ELR (cell line): ENCODE measurements around the gene DYNC2LI1.
A peak's percentile ranks its signal among the peaks of the same experiment; 100 is the strongest.

Experiments
- DNase-seq: peaks from one replicate; pipeline ENCODE4 v3.0.0-alpha.2; 2015; ENCODE audit warnings: low read depth

DYNC2LI1 gene

GRCh38 chr2:43818761-43819160 is 44.9 kb downstream of the DYNC2LI1 start:
- DNase-seq, result peak; percentile 70

- no peak for DNase-seq
Measured at GRCh38 chr2:43819491-43820163, 45.8 kb downstream of the DYNC2LI1 start.

- no peak for DNase-seq
Measured at GRCh38 chr2:43822839-43823238, 49.0 kb downstream of the DYNC2LI1 start.

GRCh38 chr2:43823751-43824150 is 49.9 kb downstream of the DYNC2LI1 start:
- no peak for DNase-seq

- DNase-seq, result no peak
Measured at GRCh38 chr2:43824512-43824911, 50.7 kb downstream of the DYNC2LI1 start.

GRCh38 chr2:43824951-43825493 is 51.2 kb downstream of the DYNC2LI1 start:
- DNase-seq, result no peak

GRCh38 chr2:43825841-43826240 is 52.0 kb downstream of the DYNC2LI1 start:
- DNase-seq, result no peak

GRCh38 chr2:43826305-43827250 is 52.7 kb downstream of the DYNC2LI1 start:
- DNase-seq, result no peak

- DNase-seq, result no peak
Measured at GRCh38 chr2:43831543-43832294, 57.9 kb downstream of the DYNC2LI1 start.

- DNase-seq, result peak; percentile 2
Measured at GRCh38 chr2:43832457-43832856, 58.6 kb downstream of the DYNC2LI1 start.

GRCh38 chr2:43837033-43837432 is 63.2 kb downstream of the DYNC2LI1 start:
- no peak for DNase-seq

GRCh38 chr2:43837831-43838559 is 64.2 kb downstream of the DYNC2LI1 start:
- no peak for DNase-seq

GRCh38 chr2:43838560-43839267 is 64.9 kb downstream of the DYNC2LI1 start, which contains the start of the genes ABCG5 and ABCG8:
Gene ABCG5, minus strand, starts transcription at chr2:43838839. Its CDS starts 160 bp downstream, at chr2:43838679.
Gene ABCG8, plus strand, starts transcription at chr2:43838971. Its CDS starts 83 bp downstream, at chr2:43839054.
- no peak for DNase-seq

- no peak for DNase-seq
Measured at GRCh38 chr2:43839776-43840564, 66.1 kb downstream of the DYNC2LI1 start.

GRCh38 chr2:43840965-43841364 is 67.1 kb downstream of the DYNC2LI1 start:
- DNase-seq, result peak; percentile 34

- no peak for DNase-seq
Measured at GRCh38 chr2:43841949-43842865, 68.4 kb downstream of the DYNC2LI1 start.

GRCh38 chr2:43842866-43843226 is 69.0 kb downstream of the DYNC2LI1 start:
- no peak for DNase-seq

GRCh38 chr2:43845181-43845580 is 71.3 kb downstream of the DYNC2LI1 start:
- DNase-seq, result no peak
